GM12892 (cell line): ENCODE results near the gene HEATR1.
"Not testable (repeated sequence)": the region's sequence is repeated elsewhere in the genome, so short reads cannot be mapped to it uniquely, and the experiment has no call there.

ENCODE experiments used
- DNase-seq: peaks from one replicate; pipeline ENCODE4 v3.0.0; 2011; ENCODE audit not compliant: insufficient read length
- FAIRE-seq: peaks from 2 replicates; lab custom pipeline; 2011; peaks lifted over from hg19 to GRCh38; lab: Jason Lieb, UNC
- POLR2A ChIP-seq: IDR thresholded peaks from 2 replicates; pipeline ENCODE4 v1.6.1; 2011; ENCODE audit warnings: low read depth, low read length, control low read depth
- POLR2AphosphoS5 ChIP-seq: IDR thresholded peaks from 2 replicates; pipeline ENCODE4 v1.6.1; 2011; ENCODE audit warnings: low read depth, low read length, control low read depth
- TAF1 ChIP-seq: IDR thresholded peaks from 2 replicates; pipeline ENCODE4 v1.6.1; 2011; ENCODE audit warnings: low read depth, mild to moderate bottlenecking, control low read depth, low read length, borderline replicate concordance

Gene HEATR1

DNA sequence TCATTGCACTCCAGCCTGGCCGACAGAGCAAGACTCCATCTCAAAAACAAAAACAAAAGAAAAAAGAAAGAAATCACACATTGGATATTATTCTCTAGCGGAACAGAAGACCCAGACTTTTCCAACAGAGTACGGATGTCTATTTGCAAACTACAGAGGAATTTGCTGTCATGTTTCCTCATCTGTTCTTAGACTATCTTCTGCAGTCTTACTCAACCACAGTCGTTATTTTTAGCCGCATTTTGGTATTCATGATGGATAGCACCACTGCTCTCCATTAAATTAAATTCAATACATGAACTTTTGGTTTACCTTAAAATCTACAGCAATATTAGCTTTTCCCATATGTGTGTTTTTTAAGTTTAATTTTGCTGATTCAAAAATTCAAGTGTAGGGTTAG lies 14.2 kb upstream of the HEATR1 start:
- DNase-seq (no peak), FAIRE-seq (no peak)
- TF ChIP-seq TAF1: no peak
- TF ChIP-seq POLR2AphosphoS5: no peak
- TF ChIP-seq POLR2A: no peak

DNA sequence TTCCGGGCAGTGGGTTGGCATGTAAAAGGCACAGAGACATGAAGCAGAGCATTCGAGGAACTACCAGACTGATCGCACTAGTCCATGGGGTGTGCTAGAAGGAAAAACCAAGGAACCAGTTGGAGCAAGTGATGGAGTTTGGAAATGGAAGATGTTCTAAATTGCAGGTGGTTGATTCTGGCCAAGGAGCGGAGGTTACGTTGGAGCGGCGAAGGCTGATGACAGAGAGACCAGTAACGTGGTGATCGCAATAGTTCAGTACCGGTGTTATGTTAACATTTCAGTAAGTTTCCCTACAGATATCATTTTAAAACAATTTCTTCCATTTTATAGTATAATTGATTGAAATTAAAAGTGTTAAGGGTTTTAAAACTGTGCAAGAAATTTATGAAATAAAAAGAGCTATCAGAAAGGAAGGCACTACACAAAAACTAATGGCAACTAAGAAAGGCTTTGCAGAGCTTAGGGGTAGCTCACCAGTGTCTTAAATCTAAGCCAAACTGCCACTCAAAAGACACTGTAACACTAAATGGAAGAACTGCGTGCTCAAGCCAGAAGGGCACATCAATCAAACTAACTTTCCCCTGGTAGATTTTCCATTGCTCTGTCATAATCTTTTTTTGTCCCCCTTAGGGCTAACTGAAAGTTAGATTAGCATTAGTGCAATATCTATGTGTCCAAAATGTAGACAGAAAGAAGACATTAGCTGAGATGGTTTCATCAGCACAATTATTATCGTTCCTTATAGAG lies 11.3 kb upstream of the HEATR1 start:
- TF ChIP-seq TAF1: no peak
- TF ChIP-seq POLR2AphosphoS5: no peak
- no peak for TF ChIP-seq POLR2A
- DNase-seq (no peak), FAIRE-seq (no peak)

DNA sequence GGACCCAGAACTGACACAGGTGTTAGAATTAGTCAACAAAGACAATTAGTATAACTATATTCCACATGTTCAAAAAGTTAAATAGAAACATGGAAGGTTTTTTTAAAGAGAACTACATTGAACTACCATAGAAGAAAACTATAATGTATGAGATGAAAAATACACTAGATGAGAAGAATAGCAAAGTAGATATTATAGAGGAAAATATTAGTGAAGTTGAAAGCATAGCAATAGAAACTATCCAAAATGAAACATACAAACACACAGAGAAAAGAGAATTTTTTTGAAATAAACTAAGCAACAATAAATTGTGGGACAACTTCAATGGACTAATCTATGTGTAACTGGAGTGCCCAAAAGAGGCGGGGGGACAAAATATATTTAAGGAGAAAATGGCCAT lies 8.0 kb upstream of the HEATR1 start:
- FAIRE-seq (no peak), DNase-seq (no peak)
- TF ChIP-seq POLR2A: no peak
- no peak for TF ChIP-seq TAF1
- TF ChIP-seq POLR2AphosphoS5: no peak

DNA sequence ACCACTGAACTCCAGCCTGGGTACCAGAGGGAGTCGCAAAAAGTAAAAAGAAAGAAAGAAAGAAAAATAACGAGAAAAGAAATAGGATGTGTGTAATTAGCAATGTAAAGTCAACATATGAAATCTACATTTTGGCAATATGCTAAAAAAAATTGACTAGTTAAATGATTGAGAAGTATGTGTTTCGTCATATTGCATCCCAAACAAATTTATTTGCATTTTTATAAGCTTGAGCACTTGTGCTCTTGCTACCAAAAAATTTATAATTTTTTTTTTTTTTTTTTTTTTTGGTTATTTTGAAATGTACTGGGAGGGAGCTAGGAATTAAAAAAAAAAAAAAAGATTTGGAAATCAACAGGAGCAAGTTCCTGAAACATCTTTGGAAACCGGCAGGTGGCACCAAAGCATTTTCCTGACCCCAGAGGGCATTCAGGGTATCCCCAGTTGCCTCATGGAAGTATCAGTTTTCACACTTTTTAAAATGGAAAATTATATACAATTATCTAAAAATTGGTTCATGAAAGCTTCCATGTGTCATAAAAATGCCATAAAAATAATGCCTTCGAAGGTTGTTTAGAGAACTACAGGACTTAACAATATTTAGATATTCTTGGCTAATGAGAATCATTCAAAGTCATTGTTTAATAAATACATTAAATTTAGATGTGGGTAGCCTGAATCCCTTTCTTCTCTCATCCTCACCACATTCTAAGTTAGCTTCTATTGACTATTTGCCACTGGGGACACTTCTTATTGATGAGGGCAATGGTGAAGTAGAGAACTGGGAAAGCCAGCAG lies 4.8 kb upstream of the HEATR1 start:
- DNase-seq (no peak), FAIRE-seq (no peak)
- no peak for TF ChIP-seq POLR2A

DNA sequence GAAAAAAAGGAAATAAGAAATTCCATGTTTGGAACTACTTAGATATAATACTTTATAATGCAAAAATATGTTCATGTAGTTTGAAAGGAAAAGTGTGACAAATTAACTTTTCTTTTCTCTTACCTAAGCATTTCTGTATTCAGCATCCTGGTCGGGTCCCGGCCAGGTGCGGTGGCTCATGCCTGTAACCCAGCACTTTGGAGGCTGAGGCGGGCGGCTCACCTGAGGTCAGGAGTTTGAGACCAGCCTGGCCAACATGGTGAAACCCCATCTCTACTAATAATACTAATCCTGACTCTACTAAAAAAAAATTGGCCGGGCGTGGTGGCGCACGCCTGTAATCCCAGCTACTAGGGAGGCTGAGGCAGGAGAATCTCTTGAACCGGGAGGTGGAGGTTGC lies 3.3 kb upstream of the HEATR1 start:
- DNase-seq, FAIRE-seq: not testable (repeated sequence)

DNA sequence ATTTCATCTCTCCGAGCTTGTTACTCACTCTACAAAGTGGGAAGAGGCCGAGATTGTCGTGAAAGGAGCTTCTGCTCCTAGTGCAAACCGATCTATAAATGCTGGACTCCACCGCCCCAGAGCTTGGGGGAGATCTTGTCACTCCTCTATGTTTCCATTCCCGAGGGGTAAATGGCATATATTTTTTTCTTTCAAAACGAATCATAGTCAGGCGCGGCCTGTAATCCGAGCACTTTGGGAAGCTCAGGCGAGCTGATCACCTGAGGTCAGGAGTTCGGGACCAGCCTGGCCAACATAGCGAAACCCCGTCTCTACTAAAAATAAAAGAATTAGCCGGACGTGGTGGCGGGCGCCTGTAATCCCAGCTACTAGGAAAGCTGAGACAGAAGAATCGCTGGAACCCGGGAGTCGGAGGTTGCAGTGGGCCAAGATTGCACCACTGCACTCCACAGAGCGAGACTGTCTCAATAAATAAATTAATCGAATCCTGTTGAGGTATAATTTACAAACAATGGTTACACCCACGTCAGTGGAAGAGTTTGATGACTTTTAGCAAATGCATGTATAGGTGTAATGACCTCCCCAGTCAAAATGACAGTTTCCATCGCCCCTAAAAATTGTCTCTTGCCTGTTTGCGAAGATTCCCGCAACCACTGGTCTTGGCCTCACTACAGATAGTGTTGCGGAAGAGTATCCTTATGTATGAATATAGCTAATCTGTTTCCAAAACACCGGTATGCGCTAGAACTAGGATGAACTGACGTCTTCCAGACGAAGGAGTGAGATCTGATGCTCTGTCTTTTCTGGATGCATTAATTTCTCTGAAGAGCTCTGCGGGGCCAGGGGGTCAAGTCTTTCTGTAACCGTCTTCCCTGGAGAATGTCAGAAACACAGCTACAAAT lies 840 bp upstream of the HEATR1 start:
- TF ChIP-seq TAF1 (no peak), POLR2A (no peak), POLR2AphosphoS5 (no peak)
- FAIRE-seq: peak; percentile 65
- no peak for DNase-seq

DNA sequence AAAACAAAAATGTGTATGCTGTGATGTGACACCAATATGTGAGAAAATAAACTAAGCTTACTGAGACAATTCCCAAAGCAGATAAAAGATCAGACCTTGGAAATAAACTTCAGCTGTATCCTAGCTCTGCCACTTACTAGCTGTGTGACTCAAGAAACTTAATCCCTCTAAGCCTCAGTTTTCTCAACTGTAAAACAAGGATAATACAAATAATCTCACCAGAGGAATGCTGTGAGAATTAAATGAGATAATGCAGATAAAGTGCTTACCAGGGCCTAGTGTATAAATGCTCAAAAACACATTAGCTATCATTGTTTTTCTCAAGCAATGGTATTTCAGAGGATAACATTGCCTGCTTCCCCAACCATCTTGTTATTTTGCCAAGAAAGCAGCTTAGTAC lies 2.1 kb downstream of the HEATR1 start:
- DNase-seq: no peak

DNA sequence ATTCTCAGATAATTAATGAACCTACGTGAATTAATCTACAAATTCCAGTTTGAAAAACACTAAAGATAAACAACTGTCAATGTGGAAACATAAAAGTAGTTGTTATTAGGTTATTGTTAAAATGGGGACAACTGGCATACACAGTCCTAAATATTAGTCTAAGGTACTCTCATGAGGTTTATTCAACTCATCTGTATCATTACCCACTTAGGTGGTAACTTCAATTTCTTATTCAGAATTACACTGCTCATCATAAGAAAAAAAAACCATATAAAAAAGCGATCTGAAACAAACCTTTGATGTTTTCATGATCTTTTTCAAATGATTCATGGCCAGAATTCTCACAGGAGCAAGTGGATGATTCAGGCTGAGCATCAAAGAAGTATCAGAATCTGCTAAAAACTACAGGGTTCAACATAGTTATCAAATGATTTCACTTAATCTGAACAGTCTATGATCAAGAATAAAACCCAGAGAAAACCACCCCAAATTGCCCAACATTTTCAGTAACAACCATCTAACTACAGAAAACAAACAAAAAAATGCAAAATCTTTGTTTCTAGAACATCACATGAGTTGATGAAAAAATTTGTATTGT lies 13.7 kb downstream of the HEATR1 start:
- FAIRE-seq (no peak), DNase-seq (no peak)
- no peak for TF ChIP-seq POLR2AphosphoS5
- TF ChIP-seq POLR2A: no peak
- no peak for TF ChIP-seq TAF1

More for the DNA sequence above, 2.1 kb downstream of the HEATR1 start:
- TF ChIP-seq POLR2A (no peak), TAF1 (no peak), POLR2AphosphoS5 (no peak)
- no peak for FAIRE-seq

DNA sequence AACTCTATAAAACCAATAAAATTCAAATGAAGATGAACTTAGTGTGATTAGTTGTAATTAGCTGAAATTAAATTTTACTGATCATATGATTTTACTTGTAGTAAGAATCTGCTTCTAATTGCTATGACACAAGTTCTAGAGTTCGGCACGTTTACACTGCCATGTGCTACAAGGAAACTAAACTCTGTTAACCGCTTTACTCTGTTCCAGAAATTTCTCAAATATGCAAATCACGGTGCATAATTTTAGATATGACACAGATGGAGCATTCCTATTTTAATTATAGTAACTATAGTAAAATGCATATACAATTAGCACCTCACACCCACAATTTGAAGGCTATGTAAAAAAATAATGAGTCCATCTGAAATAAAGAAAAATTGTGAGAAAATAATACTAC lies 14.8 kb downstream of the HEATR1 start:
- DNase-seq: no peak
- no peak for FAIRE-seq
- TF ChIP-seq POLR2A (no peak), TAF1 (no peak), POLR2AphosphoS5 (no peak)

DNA sequence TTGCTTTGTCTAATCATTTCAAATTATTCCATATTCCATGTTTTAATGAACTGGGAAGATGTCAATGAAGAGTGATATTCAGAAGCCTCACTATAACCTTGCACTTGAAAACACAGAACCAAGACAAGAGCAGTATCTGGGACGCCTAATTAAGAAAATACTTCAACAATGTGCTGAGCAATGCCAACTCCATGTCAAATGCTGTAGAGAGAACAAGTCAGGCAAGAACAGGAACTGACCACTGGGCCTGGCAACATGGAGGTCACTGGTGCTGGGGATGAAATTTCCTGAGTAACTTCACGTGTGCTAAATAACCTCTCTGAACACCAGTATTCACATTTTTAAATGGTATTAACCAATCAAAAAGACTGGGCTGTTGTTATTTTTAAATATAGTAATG lies 22.8 kb downstream of the HEATR1 start:
- no peak for TF ChIP-seq POLR2AphosphoS5
- no peak for TF ChIP-seq POLR2A
- TF ChIP-seq TAF1: no peak
- DNase-seq (no peak), FAIRE-seq (no peak)

DNA sequence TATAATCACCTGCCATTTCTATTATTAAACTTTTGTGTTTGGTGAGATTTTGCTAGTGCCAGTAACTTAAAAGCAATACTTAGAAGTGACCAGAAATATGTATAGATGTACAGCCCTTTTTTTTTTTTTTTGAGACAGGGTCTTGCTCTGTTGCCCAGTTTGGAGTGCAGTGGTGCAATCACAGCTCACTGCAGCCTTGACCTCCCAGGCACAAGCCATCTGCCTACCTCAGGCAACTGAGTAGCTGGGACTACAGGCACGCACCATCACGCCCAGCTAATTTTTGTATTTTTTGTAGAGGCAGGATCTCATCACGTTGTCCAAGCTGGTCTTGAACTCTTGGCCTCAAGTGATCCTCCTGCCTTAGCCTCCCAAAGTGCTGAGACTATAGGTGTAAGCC lies 23.9 kb downstream of the HEATR1 start:
- not testable (repeated sequence) for FAIRE-seq, DNase-seq

DNA sequence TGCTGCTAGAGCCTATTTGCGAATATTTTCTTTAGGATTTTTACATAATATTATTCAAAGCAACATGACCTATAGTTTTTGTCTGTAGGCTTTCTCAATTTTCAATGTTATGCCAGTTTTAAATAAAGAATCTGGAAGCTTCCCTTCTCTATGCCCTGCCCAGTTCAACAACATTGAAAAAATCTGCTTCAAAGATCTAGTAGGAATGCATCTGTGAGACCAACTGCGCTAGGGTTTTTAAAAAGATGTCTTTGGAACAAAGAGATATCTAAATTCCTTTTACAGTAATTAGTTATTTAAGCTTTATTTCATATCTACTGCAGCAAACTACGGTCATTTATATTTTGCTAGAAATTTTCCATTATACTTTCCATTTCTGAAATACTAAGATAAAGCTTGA lies 25.7 kb downstream of the HEATR1 start:
- FAIRE-seq: no peak
- no peak for DNase-seq
- TF ChIP-seq POLR2AphosphoS5: no peak
- no peak for TF ChIP-seq TAF1
- no peak for TF ChIP-seq POLR2A

DNA sequence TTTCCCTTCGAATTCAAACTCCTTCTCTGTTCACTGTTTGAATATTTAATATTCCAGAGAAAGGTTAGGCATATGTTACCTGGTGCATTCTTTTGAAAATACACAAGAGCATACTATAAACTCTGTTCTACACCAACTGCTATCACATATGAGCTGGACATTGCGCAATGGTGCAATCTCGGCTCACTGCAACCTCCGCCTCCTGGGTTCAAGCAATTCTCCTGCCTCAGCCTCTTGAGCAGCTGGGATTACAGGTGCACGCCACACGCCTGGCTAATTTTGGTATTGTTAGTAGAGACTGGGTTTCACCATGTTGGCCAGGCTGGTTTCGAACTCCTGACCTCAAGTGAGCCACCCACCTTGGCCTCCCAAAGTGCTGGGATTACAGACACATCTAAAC lies 27.3 kb downstream of the HEATR1 start:
- not testable (repeated sequence) for FAIRE-seq, DNase-seq
